ENCODE results near the gene MCCC2.
"Not testable (repeated sequence)": the region's sequence is repeated elsewhere in the genome, so short reads cannot be mapped to it uniquely, and the experiment has no call there.

The MCCC2 gene

GRCh38 chr5:71586941-71587765 is at the start of gene MCCC2:
MCCC2 (plus strand) TSS chr5:71587340; CDS start chr5:71587426, 86 bp downstream.
- peak; percentile 88 for DNase-seq (ENCODE audit: extremely low read depth, low read depth)
- TF ChIP-seq CTCF (IDR thresholded peaks at IDR 0.05; ENCODE audit: low read depth, low read length): no peak

- DNase-seq (ENCODE audit: extremely low read depth, low read depth): no peak
These were observed 49.5 kb upstream of the MCCC2 start for GRCh38 chr5:71537687-71538086.

GRCh38 chr5:71550885-71551284 is 36.3 kb upstream of the MCCC2 start:
- DNase-seq (ENCODE audit: extremely low read depth, low read depth): not testable (repeated sequence)

More at GRCh38 chr5:71537687-71538086, 49.5 kb upstream of the MCCC2 start:
- no peak for TF ChIP-seq CTCF (IDR thresholded peaks at IDR 0.05; ENCODE audit: low read depth, low read length)

- not testable (repeated sequence) for DNase-seq (ENCODE audit: extremely low read depth, low read depth)
These were observed 35.6 kb upstream of the MCCC2 start for GRCh38 chr5:71551582-71551981.

GRCh38 chr5:71552026-71552749 is 35.0 kb upstream of the MCCC2 start:
- DNase-seq (ENCODE audit: extremely low read depth, low read depth): not testable (repeated sequence)

GRCh38 chr5:71563161-71563560 is 24.0 kb upstream of the MCCC2 start:
- no peak for DNase-seq (ENCODE audit: extremely low read depth, low read depth)
- no peak for TF ChIP-seq CTCF (IDR thresholded peaks at IDR 0.05; ENCODE audit: low read depth, low read length)

GRCh38 chr5:71564895-71565294 is 22.2 kb upstream of the MCCC2 start:
- no peak for DNase-seq (ENCODE audit: extremely low read depth, low read depth)
- no peak for TF ChIP-seq CTCF (IDR thresholded peaks at IDR 0.05; ENCODE audit: low read depth, low read length)

- TF ChIP-seq CTCF (IDR thresholded peaks at IDR 0.05; ENCODE audit: low read depth, low read length): no peak
- DNase-seq (ENCODE audit: extremely low read depth, low read depth): no peak
These were observed 17.2 kb upstream of the MCCC2 start for GRCh38 chr5:71569748-71570509.

GRCh38 chr5:71571811-71572210 is 15.3 kb upstream of the MCCC2 start:
- not testable (repeated sequence) for DNase-seq (ENCODE audit: extremely low read depth, low read depth)

All from AG09319 (cell line).